GM23338 (cell line): Measurements from ENCODE around the gene KRTAP9-2. TPM values are rescaled to one million over a fixed set of nuclear protein-coding genes. Genes with fewer than 3 reads are reported as not detected.

Source experiments
- ATAC-seq: fragments of 200-7000 bp; cut with Tn5 transposase; 3 replicates; pipeline ENCODE4 v1.9.1; 2020
- DNase-seq: peaks from one replicate; pipeline ENCODE4 v3.0.0-alpha.2; 2015; ENCODE audit warnings: low spot score
- H2AFZ ChIP-seq: fragments of 200-600 bp; sonication (generic); 2 replicates; pipeline ENCODE4 v1.8.0; 2016; ENCODE audit warnings: antibody characterized with exemption, mild to moderate bottlenecking, moderate library complexity
- H3F3A ChIP-seq: fragments of 200-600 bp; sonication (generic); replicated peaks from 2 replicates; pipeline ENCODE4 v1.8.0; 2017; ENCODE audit warnings: antibody characterized with exemption, mixed run types, low read depth
- H3K27ac ChIP-seq: fragments of 200-600 bp; sonication (generic); 2 replicates; pipeline ENCODE4 v1.6.1; 2016; ENCODE audit warnings: low read depth
- H3K27me3 ChIP-seq: fragments of 200-600 bp; sonication (generic); 2 replicates; pipeline ENCODE4 v1.8.0; 2016; ENCODE audit warnings: mild to moderate bottlenecking, mixed run types, moderate library complexity; ENCODE audit not compliant: insufficient read depth
- H3K36me3 ChIP-seq: fragments of 200-600 bp; sonication (generic); 2 replicates; pipeline ENCODE4 v1.8.0; 2016; ENCODE audit warnings: mild to moderate bottlenecking; ENCODE audit not compliant: insufficient read depth
- H3K4me1 ChIP-seq: fragments of 200-600 bp; sonication (generic); 2 replicates; pipeline ENCODE4 v1.8.0; 2016; ENCODE audit warnings: mild to moderate bottlenecking, moderate library complexity; ENCODE audit not compliant: insufficient read depth
- H3K4me2 ChIP-seq: fragments of 200-600 bp; sonication (generic); 2 replicates; pipeline ENCODE4 v1.7.1; 2017; ENCODE audit warnings: mixed run types
- H3K4me3 ChIP-seq: fragments of 200-600 bp; sonication (generic); 2 replicates; pipeline ENCODE4 v1.6.1; 2016; ENCODE audit warnings: mixed run types
- H3K79me2 ChIP-seq: fragments of 200-600 bp; sonication (generic); replicated peaks from 2 replicates; pipeline ENCODE4 v1.8.0; 2017; ENCODE audit warnings: mild to moderate bottlenecking; ENCODE audit not compliant: insufficient read depth
- H3K9me2 ChIP-seq: fragments of 200-600 bp; sonication (generic); 2 replicates; pipeline ENCODE4 v1.8.0; 2017; ENCODE audit not compliant: insufficient read depth
- H4K20me1 ChIP-seq: fragments of 200-600 bp; sonication (generic); replicated peaks from 2 replicates; pipeline ENCODE4 v1.8.0; 2017; ENCODE audit warnings: mild to moderate bottlenecking; ENCODE audit not compliant: insufficient read depth
- H3K27ac Mint-ChIP-seq: 2 replicates; pipeline ENCODE4 v1.8.0; 2020; ENCODE audit warnings: inconsistent platforms, mild to moderate bottlenecking, moderate library complexity, mixed read lengths
- H3K27me3 Mint-ChIP-seq: 3 replicates; pipeline ENCODE4 v1.8.0; 2022; ENCODE audit warnings: low read depth, mild to moderate bottlenecking, moderate library complexity, mixed read lengths, inconsistent platforms; ENCODE audit not compliant: insufficient read depth, poor library complexity
- H3K36me3 Mint-ChIP-seq: 3 replicates; pipeline ENCODE4 v1.8.0; 2021; ENCODE audit warnings: low read depth, mild to moderate bottlenecking, inconsistent platforms, moderate library complexity, mixed read lengths
- H3K4me1 Mint-ChIP-seq: 3 replicates; pipeline ENCODE4 v1.8.0; 2020; ENCODE audit warnings: mild to moderate bottlenecking, inconsistent platforms, mixed read lengths
- H3K4me3 Mint-ChIP-seq: 3 replicates; pipeline ENCODE4 v1.8.0; 2021; ENCODE audit warnings: moderate library complexity, mild to moderate bottlenecking, inconsistent platforms, mixed read lengths
- H3K9me3 Mint-ChIP-seq: 3 replicates; pipeline ENCODE4 v1.8.0; 2020; ENCODE audit warnings: moderate library complexity, mild to moderate bottlenecking, inconsistent platforms, mixed read lengths
- ETS1 ChIP-seq: IDR thresholded peaks from 2 replicates; pipeline ENCODE4 v1.6.1; 2016; ENCODE audit warnings: antibody characterized with exemption
- EZH2 ChIP-seq: fragments of 200-600 bp; sonication (generic); IDR thresholded peaks from one replicate; pipeline ENCODE4 v1.8.0; 2017; ENCODE audit warnings: antibody characterized with exemption, mild to moderate bottlenecking, low read depth; ENCODE audit not compliant: unreplicated experiment
- EZH2phosphoT487 ChIP-seq: fragments of 200-600 bp; sonication (generic); IDR thresholded peaks from one replicate; pipeline ENCODE4 v1.8.1; 2018; ENCODE audit warnings: antibody characterized with exemption; ENCODE audit not compliant: unreplicated experiment
- JUNB ChIP-seq: IDR thresholded peaks from one replicate; pipeline ENCODE4 v1.6.1; 2016; ENCODE audit warnings: antibody characterized with exemption; ENCODE audit not compliant: unreplicated experiment
- REST ChIP-seq: IDR thresholded peaks from one replicate; pipeline ENCODE4 v1.6.1; 2018; ENCODE audit warnings: antibody characterized with exemption; ENCODE audit not compliant: unreplicated experiment
- STAT1 ChIP-seq: IDR thresholded peaks from one replicate; pipeline ENCODE4 v1.6.1; 2016; ENCODE audit warnings: antibody characterized with exemption; ENCODE audit not compliant: unreplicated experiment
- ZNF331 ChIP-seq: fragments of 250-450 bp; sonication (Bioruptor Pico); IDR thresholded peaks from 2 replicates; pipeline ENCODE4 v1.5.0; 2020; ENCODE audit warnings: low read depth, mild to moderate bottlenecking, moderate library complexity
- polyA plus RNA-seq: library from polyadenylated mRNA; unstranded; fragments of >200 nt; fragmentation: Nextera tagmentation; extraction: Ambion mirVana; gene quantifications from 2 replicates; pipeline ENCODE4 v1.2.1, GENCODE V29; 2016
- total RNA-seq: library from RNA; depleted of rRNA; stranded (reverse); fragments of >200 nt; shearing (Covaris generic); gene quantifications from 2 replicates; pipeline ENCODE4 v1.2.3, GENCODE V29; 2014

The KRTAP9-2 gene
- total and polyA plus RNA-seq, 2 experiments from 2014 or later, result not detected

GRCh38 chr17:41226051-41226450 is 397 bp upstream of the KRTAP9-2 start:
- DNase-seq, result no peak
- Mint-ChIP-seq H3K27me3 (no peaks in the 10 kb centered on the region), H3K36me3 (no peaks in the 10 kb centered on the region), H3K27ac (no peak overlapping the region), H3K4me3 (no peak overlapping the region), H3K4me1 (no peaks in the 10 kb centered on the region), H3K9me3 (no peaks in the 10 kb centered on the region)
- H2AFZ ChIP-seq, result no peak overlapping the region
- no peaks in the 10 kb centered on the region for H3K9me2 ChIP-seq
- H3K27ac ChIP-seq, result no peak overlapping the region
- H3K27me3 ChIP-seq, result no peaks in the 10 kb centered on the region
- H3K79me2 ChIP-seq, result no peaks in the 10 kb centered on the region
- no peaks in the 10 kb centered on the region for H3K4me1 ChIP-seq
- no peak for TF ChIP-seq STAT1
- no peak overlapping the region for H3K4me3 ChIP-seq
- no peak for ATAC-seq
- H3K4me2 ChIP-seq, result no peak overlapping the region
- no peaks in the 10 kb centered on the region for H4K20me1 ChIP-seq
- H3F3A ChIP-seq, result no peaks in the 10 kb centered on the region
- H3K36me3 ChIP-seq, result no peaks in the 10 kb centered on the region

- H3K9me3 Mint-ChIP-seq, result no peaks in the 10 kb centered on the region
- Histone ChIP-seq H3F3A (no peaks in the 10 kb centered on the region), H3K27me3 (no peaks in the 10 kb centered on the region), H3K4me1 (no peaks in the 10 kb centered on the region), H3K79me2 (no peaks in the 10 kb centered on the region), H3K4me3 (no peak overlapping the region), H3K9me2 (no peaks in the 10 kb centered on the region), H3K36me3 (no peaks in the 10 kb centered on the region), H3K4me2 (no peak overlapping the region), H3K27ac (no peak overlapping the region), H4K20me1 (no peaks in the 10 kb centered on the region), H2AFZ (no peak overlapping the region)
- H3K36me3 Mint-ChIP-seq, result no peaks in the 10 kb centered on the region
- no peaks in the 10 kb centered on the region for H3K27me3 Mint-ChIP-seq
- no peak overlapping the region for H3K27ac Mint-ChIP-seq
- H3K4me3 Mint-ChIP-seq, result no peak overlapping the region
- TF ChIP-seq EZH2 (no peak), REST (no peak), ZNF331 (no peak), EZH2phosphoT487 (no peak), ETS1 (no peak), JUNB (no peak)
- DNase-seq (no peak), ATAC-seq (no peak)
- no peaks in the 10 kb centered on the region for H3K4me1 Mint-ChIP-seq
These were observed 3.6 kb downstream of the KRTAP9-2 start for GRCh38 chr17:41230094-41230493.
